ENCODE measurements around the gene AKAP5. TPM values are rescaled to one million over a fixed set of nuclear protein-coding genes. Genes with fewer than 3 reads are reported as not detected.

The AKAP5 gene
- polyA plus RNA-seq, 1 donor (not counting 4 experiments of a cell fraction or from before 2014, with no cell fraction given) = 0.08 TPM

DNA sequence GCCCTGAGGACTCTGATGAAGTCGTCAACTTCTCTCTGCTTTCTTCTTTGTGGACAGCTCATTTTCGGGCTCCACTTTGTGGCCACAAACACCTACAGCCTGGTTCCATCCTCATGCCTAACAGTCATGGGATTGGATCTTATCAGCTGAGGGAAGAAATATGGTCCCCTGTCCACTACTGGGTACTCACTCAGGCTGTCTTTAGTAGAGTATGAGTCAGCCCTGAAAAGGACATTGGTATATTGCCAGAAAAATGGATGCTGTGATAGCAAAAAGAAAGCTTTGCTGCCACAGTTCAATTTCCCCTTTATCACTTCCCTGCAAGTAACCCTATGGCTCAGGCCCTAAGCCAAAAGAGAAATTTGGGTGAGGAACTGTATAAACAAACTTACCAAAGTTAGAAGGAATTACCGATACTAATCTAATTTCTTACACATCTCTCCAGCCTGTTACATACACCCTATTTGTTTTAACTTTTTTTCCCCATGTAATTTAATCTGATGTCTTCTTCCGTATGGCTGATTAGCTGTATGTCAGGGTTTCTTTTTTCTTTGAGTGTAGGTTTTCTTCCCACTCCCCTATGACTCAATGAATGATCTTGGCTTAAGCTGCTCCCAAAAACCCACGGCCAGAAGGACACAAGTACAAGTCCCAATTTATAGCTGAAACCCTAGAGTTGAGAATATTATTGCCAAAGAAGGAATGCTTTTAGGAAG is 48.1 kb upstream of the AKAP5 start:
- no peak overlapping the region for H3K27ac ChIP-seq (ENCODE audit: control insufficient read depth, insufficient read depth, low read length)
- no peaks in the 10 kb centered on the region for H3K9me1 ChIP-seq (ENCODE audit: control insufficient read depth, extremely low read depth, insufficient read depth, low read length)
- H3K9ac ChIP-seq (ENCODE audit: control insufficient read depth, extremely low read depth, insufficient read depth, low read length) = no peak overlapping the region
- no peak overlapping the region for H2AFZ ChIP-seq (ENCODE audit: control insufficient read depth, low read length)
- H3K36me3 ChIP-seq (ENCODE audit: control insufficient read depth in 2 of 2, extremely low read depth in 1 of 2, insufficient read depth in 2 of 2, low read length in 2 of 2) = peaks cover 19 to 27% of the 10 kb centered on the region in 2 experiments
- H3K4me1 ChIP-seq (ENCODE audit: control insufficient read depth, extremely low read depth, insufficient read depth, low read length) = no peaks in the 10 kb centered on the region
- H3K27me3 ChIP-seq (ENCODE audit: control insufficient read depth, extremely low read depth, insufficient read depth, low read length) = no peaks in the 10 kb centered on the region
- no peaks in the 10 kb centered on the region for H3K79me2 ChIP-seq (ENCODE audit: control insufficient read depth, insufficient read depth, low read length)
- H3K9me3 ChIP-seq (ENCODE audit: control insufficient read depth, low read depth, low read length) = no peaks in the 10 kb centered on the region
- H3K4me2 ChIP-seq (ENCODE audit: control insufficient read depth, extremely low read depth, insufficient read depth, low read depth, low read length) = no peak overlapping the region
- dilution Hi-C loops (cut with MboI; ENCODE audit: extremely low pct_ligation_motif_present, low sequenced_read_pairs) = no loop called here
- H3K4me3 ChIP-seq (ENCODE audit: control insufficient read depth in 2 of 3, extremely low read depth in 1 of 3, insufficient read depth in 2 of 3, low read depth in 1 of 3, low read length in 3 of 3) = no peak overlapping the region
- TF ChIP-seq, protein P1, sequence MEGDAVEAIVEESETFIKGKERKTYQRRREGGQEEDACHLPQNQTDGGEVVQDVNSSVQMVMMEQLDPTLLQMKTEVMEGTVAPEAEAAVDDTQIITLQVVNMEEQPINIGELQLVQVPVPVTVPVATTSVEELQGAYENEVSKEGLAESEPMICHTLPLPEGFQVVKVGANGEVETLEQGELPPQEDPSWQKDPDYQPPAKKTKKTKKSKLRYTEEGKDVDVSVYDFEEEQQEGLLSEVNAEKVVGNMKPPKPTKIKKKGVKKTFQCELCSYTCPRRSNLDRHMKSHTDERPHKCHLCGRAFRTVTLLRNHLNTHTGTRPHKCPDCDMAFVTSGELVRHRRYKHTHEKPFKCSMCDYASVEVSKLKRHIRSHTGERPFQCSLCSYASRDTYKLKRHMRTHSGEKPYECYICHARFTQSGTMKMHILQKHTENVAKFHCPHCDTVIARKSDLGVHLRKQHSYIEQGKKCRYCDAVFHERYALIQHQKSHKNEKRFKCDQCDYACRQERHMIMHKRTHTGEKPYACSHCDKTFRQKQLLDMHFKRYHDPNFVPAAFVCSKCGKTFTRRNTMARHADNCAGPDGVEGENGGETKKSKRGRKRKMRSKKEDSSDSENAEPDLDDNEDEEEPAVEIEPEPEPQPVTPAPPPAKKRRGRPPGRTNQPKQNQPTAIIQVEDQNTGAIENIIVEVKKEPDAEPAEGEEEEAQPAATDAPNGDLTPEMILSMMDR (optimal IDR thresholded peaks at IDR 0.05 in 1 of 3, IDR thresholded peaks at IDR 0.05 in 1 of 3, conservative IDR thresholded peaks at IDR 0.05 in 1 of 3; ENCODE audit: extremely low read depth in 1 of 3, insufficient read depth in 2 of 3, low read length in 3 of 3) = no peak
- TF ChIP-seq EZH2 (IDR thresholded peaks at IDR 0.05; ENCODE audit: low read length) = no peak
- DNase-seq (ENCODE audit: low read depth, low spot score) (no peak), FAIRE-seq (no peak)
- no peaks in the 10 kb centered on the region for H4K20me1 ChIP-seq (ENCODE audit: control insufficient read depth, extremely low read depth, insufficient read depth, low read length)

GRCh38 chr14:64417771-64418125 is 47.6 kb upstream of the AKAP5 start:
- TF ChIP-seq, protein P1 (optimal IDR thresholded peaks at IDR 0.05 in 1 of 3, IDR thresholded peaks at IDR 0.05 in 1 of 3, conservative IDR thresholded peaks at IDR 0.05 in 1 of 3; ENCODE audit: extremely low read depth in 1 of 3, insufficient read depth in 2 of 3, low read length in 3 of 3) = no peak
- no peak for TF ChIP-seq EZH2 (IDR thresholded peaks at IDR 0.05; ENCODE audit: low read length)
- no peaks in the 10 kb centered on the region for H3K27me3 ChIP-seq (ENCODE audit: control insufficient read depth, extremely low read depth, insufficient read depth, low read length)
- H3K4me3 ChIP-seq (ENCODE audit: control insufficient read depth in 2 of 3, extremely low read depth in 1 of 3, insufficient read depth in 2 of 3, low read depth in 1 of 3, low read length in 3 of 3) = no peak overlapping the region
- no peaks in the 10 kb centered on the region for H3K79me2 ChIP-seq (ENCODE audit: control insufficient read depth, insufficient read depth, low read length)
- dilution Hi-C loops (cut with MboI; ENCODE audit: extremely low pct_ligation_motif_present, low sequenced_read_pairs) = no loop called here
- no peak overlapping the region for H3K27ac ChIP-seq (ENCODE audit: control insufficient read depth, insufficient read depth, low read length)
- H3K4me1 ChIP-seq (ENCODE audit: control insufficient read depth, extremely low read depth, insufficient read depth, low read length) = no peaks in the 10 kb centered on the region
- DNase-seq (ENCODE audit: low read depth, low spot score) (no peak), FAIRE-seq (no peak)
- no peaks in the 10 kb centered on the region for H3K9me1 ChIP-seq (ENCODE audit: control insufficient read depth, extremely low read depth, insufficient read depth, low read length)
- peaks cover 20 to 27% of the 10 kb centered on the region in 2 experiments for H3K36me3 ChIP-seq (ENCODE audit: control insufficient read depth in 2 of 2, extremely low read depth in 1 of 2, insufficient read depth in 2 of 2, low read length in 2 of 2)
- H3K4me2 ChIP-seq (ENCODE audit: control insufficient read depth, extremely low read depth, insufficient read depth, low read depth, low read length) = no peak overlapping the region
- no peaks in the 10 kb centered on the region for H4K20me1 ChIP-seq (ENCODE audit: control insufficient read depth, extremely low read depth, insufficient read depth, low read length)
- H3K9me3 ChIP-seq (ENCODE audit: control insufficient read depth, low read depth, low read length) = no peaks in the 10 kb centered on the region
- no peak overlapping the region for H3K9ac ChIP-seq (ENCODE audit: control insufficient read depth, extremely low read depth, insufficient read depth, low read length)
- no peak overlapping the region for H2AFZ ChIP-seq (ENCODE audit: control insufficient read depth, low read length)

Data from keratinocyte (primary cell).